Measurements from ENCODE around the gene RASSF8. TPM values are rescaled to one million over a fixed set of nuclear protein-coding genes. Genes with fewer than 3 reads are reported as not detected.
A peak's percentile ranks its signal among the peaks of the same experiment; 100 is the strongest.

RASSF8 gene
- total RNA-seq, result 10 to 100 TPM in 1 of 2 donors, 1 to 10 TPM in 1; 3.2 to 14.2 TPM

- Histone ChIP-seq H3K4me3 (peak within 1 kb of the TSS; percentile 52), H3K36me3 (no peaks in the 10 kb centered on the region), H3K9me3 (no peaks in the 10 kb centered on the region), H3K4me1 (no peaks in the 10 kb centered on the region), H3K27me3 (peaks cover 16% of the 10 kb centered on the region), H3K9ac (ENCODE audit: low read depth in 2 of 2, low read length in 2 of 2) (peak within 1 kb of the TSS; percentile 46 to 72), H3K27ac (peak within 1 kb of the TSS; percentile 77)
- intact Hi-C loops (cut with DNase I), result loop anchor here (10.0 kb wide), 1 partner anchor 524 kb away; no protein-coding TSS in a partner anchor
- TF ChIP-seq, protein P1, sequence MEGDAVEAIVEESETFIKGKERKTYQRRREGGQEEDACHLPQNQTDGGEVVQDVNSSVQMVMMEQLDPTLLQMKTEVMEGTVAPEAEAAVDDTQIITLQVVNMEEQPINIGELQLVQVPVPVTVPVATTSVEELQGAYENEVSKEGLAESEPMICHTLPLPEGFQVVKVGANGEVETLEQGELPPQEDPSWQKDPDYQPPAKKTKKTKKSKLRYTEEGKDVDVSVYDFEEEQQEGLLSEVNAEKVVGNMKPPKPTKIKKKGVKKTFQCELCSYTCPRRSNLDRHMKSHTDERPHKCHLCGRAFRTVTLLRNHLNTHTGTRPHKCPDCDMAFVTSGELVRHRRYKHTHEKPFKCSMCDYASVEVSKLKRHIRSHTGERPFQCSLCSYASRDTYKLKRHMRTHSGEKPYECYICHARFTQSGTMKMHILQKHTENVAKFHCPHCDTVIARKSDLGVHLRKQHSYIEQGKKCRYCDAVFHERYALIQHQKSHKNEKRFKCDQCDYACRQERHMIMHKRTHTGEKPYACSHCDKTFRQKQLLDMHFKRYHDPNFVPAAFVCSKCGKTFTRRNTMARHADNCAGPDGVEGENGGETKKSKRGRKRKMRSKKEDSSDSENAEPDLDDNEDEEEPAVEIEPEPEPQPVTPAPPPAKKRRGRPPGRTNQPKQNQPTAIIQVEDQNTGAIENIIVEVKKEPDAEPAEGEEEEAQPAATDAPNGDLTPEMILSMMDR (IDR thresholded peaks at IDR 0.05), result no peak
- peak; percentile 49 for DNase-seq
Measured at GRCh38 chr12:25958428-25959070, at the start of gene RASSF8. Gene RASSF8 (plus strand): TSS chr12:25958682. CDS start chr12:26055344, 96,662 bp downstream.

- no peaks in the 10 kb centered on the region for H3K9me3 ChIP-seq
- H3K4me3 ChIP-seq, result no peak overlapping the region
- intact Hi-C loops (cut with DNase I), result no loop called here
- H3K9ac ChIP-seq (ENCODE audit: low read depth in 2 of 2, low read length in 2 of 2), result no peak overlapping the region
- no peaks in the 10 kb centered on the region for H3K4me1 ChIP-seq
- TF ChIP-seq, protein P1 (IDR thresholded peaks at IDR 0.05), result no peak
- no peak overlapping the region for H3K27ac ChIP-seq
- DNase-seq, result no peak
- no peaks in the 10 kb centered on the region for H3K27me3 ChIP-seq
- no peaks in the 10 kb centered on the region for H3K36me3 ChIP-seq
Measured at GRCh38 chr12:25914551-25914950, 43.9 kb upstream of the RASSF8 start.

GRCh38 chr12:25924491-25925001 lies 33.9 kb upstream of the RASSF8 start:
- H3K4me3 ChIP-seq, result no peak overlapping the region
- TF ChIP-seq, protein P1 (IDR thresholded peaks at IDR 0.05), result no peak
- H3K36me3 ChIP-seq, result no peaks in the 10 kb centered on the region
- no peaks in the 10 kb centered on the region for H3K27me3 ChIP-seq
- no peaks in the 10 kb centered on the region for H3K9me3 ChIP-seq
- no peak for DNase-seq
- no peaks in the 10 kb centered on the region for H3K4me1 ChIP-seq
- intact Hi-C loops (cut with DNase I), result no loop called here
- H3K27ac ChIP-seq, result no peak overlapping the region
- H3K9ac ChIP-seq (ENCODE audit: low read depth in 2 of 2, low read length in 2 of 2), result no peak overlapping the region

- Histone ChIP-seq H3K27ac (no peak overlapping the region), H3K4me1 (no peaks in the 10 kb centered on the region), H3K36me3 (no peaks in the 10 kb centered on the region), H3K27me3 (no peaks in the 10 kb centered on the region), H3K4me3 (no peak overlapping the region), H3K9me3 (no peaks in the 10 kb centered on the region), H3K9ac (ENCODE audit: low read depth in 2 of 2, low read length in 2 of 2) (no peak overlapping the region)
- TF ChIP-seq, protein P1 (IDR thresholded peaks at IDR 0.05), result no peak
- intact Hi-C loops (cut with DNase I), result no loop called here
- DNase-seq, result no peak
Measured at GRCh38 chr12:25925064-25925463, 33.4 kb upstream of the RASSF8 start.

DNA sequence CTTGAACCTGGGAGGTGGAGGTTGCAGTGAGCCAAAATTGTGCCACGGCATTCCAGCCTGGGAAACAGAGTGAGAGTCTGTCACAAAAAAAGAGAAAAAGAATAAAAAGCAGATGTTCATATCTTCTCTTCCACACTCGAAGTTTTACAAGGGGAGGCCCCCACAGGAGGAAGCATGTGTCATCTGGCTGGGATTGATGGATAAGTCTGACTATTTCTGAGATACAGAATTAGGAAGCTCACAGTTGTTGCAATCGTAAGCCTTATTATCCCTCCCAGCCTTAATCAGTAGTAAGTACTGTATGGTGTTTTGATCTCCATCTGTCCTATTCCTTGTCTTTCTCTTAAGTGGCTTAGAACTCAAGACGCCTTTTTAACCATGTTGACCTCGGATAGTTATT lies 31.9 kb upstream of the RASSF8 start:
- no peaks in the 10 kb centered on the region for H3K27me3 ChIP-seq
- H3K36me3 ChIP-seq, result no peaks in the 10 kb centered on the region
- TF ChIP-seq, protein P1 (IDR thresholded peaks at IDR 0.05), result no peak
- DNase-seq, result no peak
- H3K27ac ChIP-seq, result no peak overlapping the region
- H3K4me3 ChIP-seq, result no peak overlapping the region
- no peaks in the 10 kb centered on the region for H3K9me3 ChIP-seq
- H3K9ac ChIP-seq (ENCODE audit: low read depth in 2 of 2, low read length in 2 of 2), result no peak overlapping the region
- H3K4me1 ChIP-seq, result no peaks in the 10 kb centered on the region
- intact Hi-C loops (cut with DNase I), result no loop called here

Measured in colonic mucosa (tissue), 4 donors.